Activated effector memory CD4-positive, alpha-beta T cell treated with Interleukin-2 at 50 U/mL for 16 hours (primary cell): ENCODE data around the gene ZDHHC8.
A peak's percentile ranks its signal among the peaks of the same experiment; 100 is the strongest.

Experiments used
- DNase-seq: peaks from one replicate; pipeline ENCODE4 v3.0.0-alpha.2; 2020

Gene ZDHHC8

GRCh38 chr22:20130319-20130718 is 1.3 kb upstream of the ZDHHC8 start:
- DNase-seq: no peak

GRCh38 chr22:20130731-20131596 is 640 bp upstream of the ZDHHC8 start:
- DNase-seq: peak; percentile 73

GRCh38 chr22:20131859-20132685 is 468 bp downstream of the ZDHHC8 start:
- peak; percentile 14 for DNase-seq

GRCh38 chr22:20132686-20133246 is 1.2 kb downstream of the ZDHHC8 start:
- no peak for DNase-seq

- no peak for DNase-seq
Observed at GRCh38 chr22:20133930-20134549, 2.4 kb downstream of the ZDHHC8 start.

GRCh38 chr22:20135265-20135664 is 3.7 kb downstream of the ZDHHC8 start:
- no peak for DNase-seq

- no peak for DNase-seq
Observed at GRCh38 chr22:20135806-20136602, 4.4 kb downstream of the ZDHHC8 start.

- DNase-seq: no peak
Observed at GRCh38 chr22:20136603-20136873, 4.9 kb downstream of the ZDHHC8 start.

- DNase-seq: no peak
Observed at GRCh38 chr22:20137113-20137512, 5.5 kb downstream of the ZDHHC8 start.

- DNase-seq: no peak
Observed at GRCh38 chr22:20137671-20138416, 6.2 kb downstream of the ZDHHC8 start.

- DNase-seq: no peak
Observed at GRCh38 chr22:20138417-20138738, 6.8 kb downstream of the ZDHHC8 start.

GRCh38 chr22:20138868-20139267 is 7.3 kb downstream of the ZDHHC8 start:
- no peak for DNase-seq

- DNase-seq: no peak
Observed at GRCh38 chr22:20139391-20140106, 7.9 kb downstream of the ZDHHC8 start.

GRCh38 chr22:20140107-20140445 is 8.5 kb downstream of the ZDHHC8 start:
- DNase-seq: no peak

- DNase-seq: no peak
Observed at GRCh38 chr22:20140521-20140964, 8.9 kb downstream of the ZDHHC8 start.

GRCh38 chr22:20141186-20142077 is 9.8 kb downstream of the ZDHHC8 start:
- DNase-seq: no peak

- DNase-seq: no peak
Observed at GRCh38 chr22:20142711-20143621, 11.4 kb downstream of the ZDHHC8 start.

GRCh38 chr22:20143883-20144665 is 12.5 kb downstream of the ZDHHC8 start:
- DNase-seq: no peak
